NCI-H2227 (cell line): ENCODE results near the gene ADPRHL1.
"Not testable (repeated sequence)": the region's sequence is repeated elsewhere in the genome, so short reads cannot be mapped to it uniquely, and the experiment has no call there.

ENCODE experiments used
- DNase-seq: peaks from one replicate; lab custom pipeline; 2025; ENCODE audit not compliant: unreplicated experiment; lab: John Stamatoyannopoulos, UW

ADPRHL1 gene

DNA sequence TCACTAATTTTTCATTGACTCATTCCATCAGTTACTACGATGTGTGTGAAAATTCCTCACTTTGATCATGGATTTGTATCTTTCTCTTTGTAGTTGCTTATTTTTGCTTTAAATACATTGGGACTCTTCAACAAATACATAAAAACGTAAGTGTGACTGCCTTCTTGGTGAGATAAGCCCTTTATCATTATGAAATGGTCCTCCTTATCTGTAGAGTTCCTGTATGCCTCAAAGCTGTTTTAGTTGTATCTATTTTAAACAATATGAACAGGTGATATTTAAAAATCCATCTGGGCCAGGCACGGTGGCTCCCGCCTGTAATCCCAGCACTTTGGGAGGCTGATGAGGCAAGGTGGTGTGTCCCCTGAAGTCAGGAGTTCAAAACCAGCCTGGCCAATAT lies 25.9 kb upstream of the ADPRHL1 start:
- no peak for DNase-seq

DNA sequence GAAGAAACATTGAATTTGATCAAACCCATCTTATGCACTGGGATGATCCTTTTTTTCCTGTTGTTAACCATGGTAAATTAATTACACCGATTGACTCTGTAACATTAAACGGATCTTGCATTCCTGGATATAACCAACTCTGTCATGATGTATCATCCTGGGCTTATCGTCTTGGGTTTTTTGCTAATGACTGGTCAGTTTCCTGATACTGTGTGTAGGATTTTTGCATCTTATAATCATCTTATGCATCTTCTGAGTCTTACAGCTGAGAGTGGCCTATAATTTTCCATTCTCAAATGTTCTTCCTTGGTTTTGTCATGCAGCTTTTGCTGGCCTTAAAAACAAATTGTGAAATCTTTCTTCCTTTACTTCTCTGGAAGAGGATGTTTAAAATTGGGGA lies 24.4 kb upstream of the ADPRHL1 start:
- no peak for DNase-seq

DNA sequence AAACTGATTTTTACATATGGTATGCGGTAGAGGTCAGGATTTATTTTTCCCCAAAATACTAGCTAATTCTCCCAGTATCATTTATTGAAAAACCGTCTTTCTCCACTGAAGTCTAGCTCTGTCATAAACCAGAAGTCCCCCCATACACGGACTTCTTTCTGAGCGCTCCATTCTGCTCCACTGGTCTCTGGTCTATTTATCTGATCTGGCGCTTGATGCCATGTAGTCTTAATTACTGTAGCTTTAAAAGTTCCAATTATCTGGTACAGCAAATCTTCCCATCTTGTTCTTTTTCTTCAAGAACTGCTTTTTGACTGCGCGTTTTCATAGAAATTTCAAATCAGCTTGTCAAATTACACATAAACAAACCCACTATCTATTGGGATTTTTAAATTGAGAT lies 23.5 kb upstream of the ADPRHL1 start:
- DNase-seq: no peak

DNA sequence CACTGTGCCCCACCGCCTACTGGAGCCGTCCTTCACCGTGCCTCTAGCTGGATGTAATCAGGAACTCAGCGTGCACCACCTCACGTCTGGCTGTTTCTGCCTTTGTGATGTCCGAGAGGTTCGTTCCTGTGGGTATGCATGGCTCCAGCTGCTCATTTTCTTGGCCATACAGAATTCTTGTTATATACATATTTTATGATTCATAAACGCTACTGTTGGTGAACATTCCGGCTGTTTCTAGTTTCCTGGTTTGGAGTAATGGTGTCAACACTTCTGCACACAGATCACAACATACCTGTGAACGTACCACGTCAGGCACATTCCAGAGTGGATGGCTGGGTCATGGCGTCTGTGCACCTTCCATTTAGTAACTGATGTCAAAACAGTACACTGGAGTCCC lies 22.6 kb upstream of the ADPRHL1 start:
- no peak for DNase-seq

DNA sequence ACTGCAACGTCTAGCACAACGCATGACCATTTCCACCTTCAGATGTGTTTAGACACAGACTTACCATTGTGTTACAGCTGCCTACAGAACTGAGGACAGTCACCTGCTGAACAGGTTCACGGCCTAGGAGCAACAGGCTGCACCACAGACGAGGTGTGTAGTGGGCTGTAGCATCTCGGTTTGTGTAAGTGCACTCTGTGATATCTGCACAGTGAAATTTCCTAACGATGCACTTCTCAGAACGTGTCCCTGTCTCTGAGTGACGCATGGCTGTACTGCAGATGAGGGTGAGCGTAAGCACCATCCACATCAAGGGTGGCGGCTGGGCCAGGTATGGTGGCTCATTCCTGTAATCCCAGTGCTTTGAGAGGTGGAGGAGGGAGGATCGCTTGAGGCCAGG lies 22.0 kb upstream of the ADPRHL1 start:
- DNase-seq: no peak

DNA sequence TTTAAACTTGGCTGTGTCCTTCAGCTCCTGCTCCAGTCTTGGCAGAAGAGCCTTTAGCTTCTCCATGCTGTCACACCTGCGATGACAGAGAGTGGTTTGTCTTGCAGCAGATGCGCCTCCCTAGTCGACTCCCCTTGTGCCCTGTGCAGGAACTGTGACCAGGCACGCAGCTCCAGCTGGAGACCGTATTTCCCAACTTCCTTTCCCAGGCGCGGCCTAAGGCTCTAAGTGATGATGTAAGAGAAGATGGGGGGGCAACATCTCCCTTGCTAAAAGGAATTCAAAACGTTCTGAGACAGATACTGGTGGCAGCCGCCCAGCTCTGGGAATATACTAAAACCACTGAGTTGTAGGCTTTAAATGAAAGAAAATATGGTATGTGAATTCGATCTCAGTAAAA lies 20.9 kb upstream of the ADPRHL1 start:
- DNase-seq: no peak

DNA sequence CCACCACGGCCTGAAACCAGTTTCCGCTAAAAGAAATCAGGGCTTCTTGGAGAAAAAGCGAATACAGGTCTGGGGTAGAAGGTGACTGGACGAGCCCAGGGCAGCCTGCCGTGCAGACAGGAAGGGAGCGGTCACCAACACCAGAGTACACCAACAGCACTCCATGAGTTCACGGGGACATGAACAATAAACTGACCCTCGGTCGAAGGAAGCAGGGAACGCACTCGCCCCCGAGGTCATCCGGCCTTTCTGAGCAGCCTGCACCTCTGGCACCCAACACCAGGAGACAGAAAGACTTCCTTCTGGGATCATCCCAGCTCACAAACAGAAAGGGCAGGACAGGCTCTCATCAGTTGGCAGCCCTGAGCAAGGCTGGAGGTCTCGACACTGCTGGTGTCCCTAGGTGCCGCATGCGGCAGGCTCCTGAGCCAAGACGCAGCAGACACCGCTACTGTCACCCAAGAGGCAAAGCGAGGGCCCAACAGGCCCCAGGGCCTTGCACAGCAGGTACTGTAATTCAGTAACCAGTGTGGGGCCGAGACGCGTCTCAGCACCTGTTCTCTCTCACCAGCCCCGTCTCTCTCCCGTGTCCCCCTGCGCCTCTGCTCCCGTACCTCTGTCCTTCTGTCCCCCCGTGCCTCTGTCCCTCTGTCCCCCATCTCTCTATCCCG lies 19.2 kb upstream of the ADPRHL1 start:
- no peak for DNase-seq

DNA sequence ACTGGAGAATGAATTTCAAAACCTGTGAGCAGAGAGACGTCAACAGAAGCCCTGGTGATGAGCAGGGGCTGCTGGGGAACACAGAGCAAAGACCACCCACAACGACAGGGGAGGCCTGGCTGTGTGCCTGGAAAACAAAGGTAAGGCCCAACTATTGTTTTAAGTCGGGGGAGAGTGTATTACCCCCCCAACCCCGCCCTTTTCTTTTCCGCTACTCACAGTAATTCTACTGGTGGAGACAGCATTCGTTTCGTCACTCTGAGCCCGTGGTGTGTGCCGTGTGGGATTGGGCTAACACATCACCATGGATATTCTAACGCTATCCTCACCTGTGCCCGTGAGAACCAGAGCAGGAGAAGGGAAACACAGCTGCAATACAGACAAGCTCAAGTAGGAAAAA lies 18.6 kb upstream of the ADPRHL1 start:
- DNase-seq: no peak

DNA sequence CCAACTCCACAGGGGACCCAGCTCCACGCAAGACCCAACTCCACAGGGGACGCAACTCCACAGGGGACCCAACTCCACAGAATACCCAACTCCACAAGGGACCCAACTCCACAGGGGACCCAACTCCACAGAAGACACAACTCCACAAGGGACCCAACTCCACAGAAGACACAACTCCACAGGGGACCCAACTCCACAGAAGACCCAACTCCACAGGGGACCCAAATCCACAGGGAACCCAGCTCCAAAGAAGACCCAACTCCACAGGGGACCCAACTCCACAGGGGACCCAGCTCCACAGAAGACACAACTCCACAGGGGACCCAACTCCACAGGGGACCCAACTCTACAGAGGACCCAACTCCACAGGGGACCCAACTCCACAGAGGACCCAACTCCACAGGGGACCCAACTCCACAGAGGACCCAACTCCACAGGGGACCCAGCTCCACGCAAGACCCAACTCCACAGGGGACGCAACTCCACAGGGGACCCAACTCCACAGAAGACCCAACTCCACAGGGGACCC lies 17.4 kb upstream of the ADPRHL1 start:
- not testable (repeated sequence) for DNase-seq

DNA sequence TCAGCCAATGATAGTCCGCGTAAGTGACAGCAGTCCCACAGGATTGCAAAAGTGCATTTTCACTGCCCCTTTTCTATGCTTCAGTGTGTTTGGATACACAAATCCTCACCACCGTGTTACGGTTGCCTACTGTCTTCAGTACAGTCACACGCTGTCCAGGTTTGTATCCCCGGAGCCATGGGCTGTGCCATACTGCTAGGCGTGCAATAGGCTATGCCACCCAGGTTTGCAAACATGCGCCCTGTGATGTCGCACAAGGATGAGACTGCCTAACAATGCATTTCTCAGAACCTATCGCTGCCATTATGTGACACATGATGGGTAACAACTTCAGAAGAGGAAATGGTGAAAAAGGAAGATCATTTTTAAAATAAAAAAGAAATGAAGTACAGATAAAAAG lies 16.8 kb upstream of the ADPRHL1 start:
- DNase-seq: no peak

DNA sequence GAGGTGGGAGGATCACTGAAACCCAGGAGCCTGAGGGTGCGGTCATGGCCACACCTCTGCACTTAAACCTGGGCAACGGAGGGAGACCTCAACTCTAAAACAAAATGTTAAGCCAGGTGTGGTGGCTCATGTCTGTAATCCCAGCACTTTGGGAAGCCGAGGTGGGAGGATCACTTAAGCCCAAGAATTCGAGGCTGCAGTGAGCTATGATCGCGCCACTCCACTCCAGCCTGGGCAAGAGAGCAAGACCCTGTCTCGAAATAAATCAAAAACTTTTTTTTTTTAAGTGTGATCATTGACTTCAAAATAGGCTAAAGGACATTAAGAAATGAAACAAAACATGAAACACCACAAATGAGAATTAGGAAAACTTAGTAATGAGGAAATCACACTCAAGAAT lies 16.3 kb upstream of the ADPRHL1 start:
- DNase-seq: no peak

DNA sequence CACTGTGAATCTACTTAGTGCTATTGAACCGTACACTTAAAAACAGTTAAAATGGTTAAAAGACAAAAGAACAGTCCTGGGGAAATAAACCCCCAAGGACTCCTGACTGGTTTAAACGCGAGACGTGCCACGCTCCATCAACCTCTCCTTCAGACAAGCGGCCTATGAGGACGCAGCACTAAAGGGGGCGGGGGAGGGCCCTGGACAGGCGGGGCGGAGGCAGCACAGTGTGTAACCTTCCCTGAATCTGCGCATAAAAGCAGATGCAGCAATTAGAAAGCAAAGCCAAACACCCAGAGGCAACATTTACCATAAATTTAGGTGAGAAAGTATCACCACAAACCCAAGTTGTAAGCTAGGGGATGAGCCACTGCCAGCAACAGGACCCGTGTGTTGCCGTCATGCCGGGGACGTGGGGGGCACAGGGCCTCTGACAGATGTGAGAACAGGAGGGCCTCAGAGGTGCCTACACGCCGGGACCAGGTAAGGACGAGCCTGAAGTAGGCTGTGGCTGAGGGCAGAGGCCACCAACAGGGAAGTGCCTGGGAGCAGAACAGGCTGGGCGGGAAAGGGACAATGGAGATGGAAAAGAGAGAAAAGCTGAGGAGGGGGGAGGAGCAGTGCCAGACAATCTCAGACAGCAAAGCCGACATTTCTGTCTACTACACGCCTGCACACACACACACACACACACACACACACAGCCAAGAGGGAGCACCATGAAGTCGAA lies 15.3 kb upstream of the ADPRHL1 start:
- peak; percentile 58 for DNase-seq

DNA sequence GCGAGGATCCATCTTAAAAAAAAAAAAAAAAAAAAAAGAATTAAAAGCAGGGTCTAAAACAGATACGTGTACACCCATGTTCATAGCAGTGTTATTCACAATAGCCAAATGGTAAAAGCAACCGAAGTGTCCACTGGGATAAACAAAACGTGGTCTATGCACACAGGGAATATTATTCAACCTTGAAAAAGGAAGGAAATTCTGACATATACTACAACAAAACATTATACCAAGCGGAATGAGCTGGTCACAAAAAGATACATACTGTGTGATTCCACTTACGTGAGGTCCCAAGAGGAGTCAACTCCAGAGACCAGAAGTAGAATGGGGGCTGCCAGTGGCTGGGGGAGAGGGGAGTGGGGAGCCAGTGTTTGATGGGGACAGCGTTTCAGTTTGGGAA lies 14.7 kb upstream of the ADPRHL1 start:
- no peak for DNase-seq

DNA sequence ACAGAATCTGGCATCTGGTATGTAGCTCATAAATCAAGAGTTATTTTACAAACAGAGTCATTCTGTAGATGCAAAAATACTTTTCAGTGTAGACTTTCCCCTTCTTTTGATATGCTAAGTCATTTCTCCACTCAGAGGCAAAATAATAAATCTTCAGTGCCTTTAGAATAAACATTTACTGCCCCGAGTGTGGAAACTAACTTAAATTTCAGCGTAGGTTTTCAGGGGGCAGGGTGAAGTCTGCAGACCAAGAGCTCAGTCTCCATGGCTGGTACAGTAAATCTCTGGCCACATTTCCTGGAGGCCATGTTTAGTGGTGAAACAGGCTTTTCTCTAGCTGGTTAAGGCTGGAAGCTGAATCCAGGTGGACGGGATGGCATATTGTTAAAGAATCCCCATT lies 13.1 kb upstream of the ADPRHL1 start:
- no peak for DNase-seq

DNA sequence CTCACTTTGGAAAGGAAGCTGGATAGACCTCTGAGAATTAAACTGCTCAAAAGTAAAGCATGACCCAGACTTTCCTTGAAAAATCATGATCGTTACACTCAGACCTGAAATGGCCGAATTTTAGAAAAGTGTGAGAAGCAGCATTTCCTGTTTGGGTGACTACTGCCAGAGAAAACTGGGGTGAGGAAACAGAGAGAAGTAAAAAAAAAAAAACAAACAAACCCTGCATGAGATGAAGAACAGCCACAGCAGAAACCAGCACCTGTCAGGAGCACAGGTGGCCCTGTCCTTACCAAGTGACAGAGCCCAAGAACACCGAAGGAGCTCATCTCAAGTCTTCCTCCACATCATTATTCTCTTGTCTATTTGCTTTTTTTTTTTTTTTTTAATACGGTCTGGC lies 12.0 kb upstream of the ADPRHL1 start:
- no peak for DNase-seq

DNA sequence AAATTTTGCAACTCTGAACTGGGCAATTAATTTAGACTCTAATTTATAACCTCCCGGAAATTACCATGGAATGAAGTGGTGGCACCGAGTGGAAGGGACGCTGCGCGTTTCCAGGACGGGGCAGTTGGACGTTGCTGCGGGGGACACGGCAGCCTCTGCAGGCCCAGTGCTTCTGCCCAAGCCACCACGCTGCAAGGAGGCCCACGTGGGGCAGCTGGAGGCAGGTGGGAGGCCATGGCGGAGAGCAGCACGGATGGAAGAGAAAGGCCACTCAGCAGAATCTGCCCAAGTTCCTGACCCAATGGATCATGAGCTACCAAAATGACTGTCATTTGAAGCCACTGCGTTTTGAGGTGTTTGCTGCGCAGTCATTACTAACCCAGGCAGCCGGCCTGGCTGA lies 11.2 kb upstream of the ADPRHL1 start:
- DNase-seq: no peak

DNA sequence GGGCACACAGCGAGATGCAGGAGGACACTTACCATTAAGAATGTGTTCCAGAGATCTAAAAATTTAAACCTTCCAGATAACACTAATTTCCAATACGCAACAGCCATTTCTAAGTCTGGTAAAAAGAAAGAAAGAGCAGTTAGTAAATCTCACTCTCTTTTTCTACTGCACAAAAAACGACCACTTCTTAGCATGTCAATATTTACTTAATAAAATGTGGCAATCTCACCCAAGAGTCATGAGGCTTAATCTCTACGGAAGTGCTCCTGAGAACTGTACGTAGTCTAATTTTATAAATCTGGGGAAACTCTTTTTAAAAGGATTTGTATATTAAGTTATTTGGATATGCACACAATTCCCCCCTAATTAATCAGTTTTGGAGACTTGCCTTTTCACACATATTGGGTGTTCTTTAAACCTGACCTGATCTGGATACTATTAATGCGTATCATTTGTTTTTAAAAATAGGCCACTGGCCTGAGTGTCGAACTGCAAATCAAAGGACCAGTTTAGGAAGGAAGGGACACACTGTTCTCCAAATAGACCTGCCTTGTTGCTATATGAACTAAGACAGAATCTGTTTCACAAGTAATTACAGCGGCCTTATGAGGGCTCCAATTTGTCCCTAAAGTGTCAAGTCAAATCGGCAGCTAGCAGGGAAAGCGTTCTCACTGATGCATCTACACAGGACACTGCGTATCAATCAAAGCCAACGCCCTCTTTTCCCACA lies 7.9 kb upstream of the ADPRHL1 start:
- no peak for DNase-seq

DNA sequence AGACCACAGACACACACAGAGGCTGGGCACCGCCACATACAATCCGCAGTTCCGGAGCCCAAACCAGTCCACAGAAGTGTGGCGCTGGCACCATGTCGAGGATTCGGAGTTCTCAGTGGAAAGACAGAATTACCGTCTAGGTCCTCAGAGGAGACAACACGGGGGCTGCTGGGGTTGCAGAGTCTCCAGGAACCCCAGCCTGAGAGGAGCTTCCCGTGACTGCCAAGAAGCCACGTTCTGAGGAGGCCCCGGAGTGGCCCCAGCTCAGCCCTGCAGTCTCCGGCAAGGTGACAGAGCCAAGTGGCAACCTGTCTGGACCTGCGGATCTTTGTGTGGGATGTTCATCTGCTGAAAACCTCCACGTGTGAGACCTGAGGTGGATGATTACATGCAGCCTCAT lies 7.3 kb upstream of the ADPRHL1 start:
- no peak for DNase-seq

DNA sequence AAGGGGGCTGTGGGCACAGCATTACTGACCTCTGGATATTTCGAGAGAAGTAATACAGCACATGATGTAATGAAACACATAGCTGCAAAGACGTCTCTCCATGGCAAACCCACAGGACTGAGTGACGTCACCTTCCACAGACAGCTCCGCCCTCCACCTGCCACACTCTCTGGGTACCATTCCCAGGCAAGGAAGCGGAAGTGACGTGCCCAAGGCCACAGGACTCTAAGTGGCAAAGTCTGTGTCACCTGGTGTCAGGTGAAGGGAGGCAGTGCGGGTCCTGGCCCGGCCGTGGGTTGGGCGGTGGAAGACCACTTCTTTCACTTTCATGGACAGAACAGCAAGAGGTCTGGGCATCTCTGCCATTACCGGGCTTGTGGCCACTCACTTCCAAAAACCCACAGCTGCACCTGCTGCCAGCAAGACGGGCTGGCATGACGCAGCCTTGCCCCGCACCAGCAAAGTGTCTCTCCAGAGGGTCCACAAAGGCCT lies 6.8 kb upstream of the ADPRHL1 start:
- no peak for DNase-seq

DNA sequence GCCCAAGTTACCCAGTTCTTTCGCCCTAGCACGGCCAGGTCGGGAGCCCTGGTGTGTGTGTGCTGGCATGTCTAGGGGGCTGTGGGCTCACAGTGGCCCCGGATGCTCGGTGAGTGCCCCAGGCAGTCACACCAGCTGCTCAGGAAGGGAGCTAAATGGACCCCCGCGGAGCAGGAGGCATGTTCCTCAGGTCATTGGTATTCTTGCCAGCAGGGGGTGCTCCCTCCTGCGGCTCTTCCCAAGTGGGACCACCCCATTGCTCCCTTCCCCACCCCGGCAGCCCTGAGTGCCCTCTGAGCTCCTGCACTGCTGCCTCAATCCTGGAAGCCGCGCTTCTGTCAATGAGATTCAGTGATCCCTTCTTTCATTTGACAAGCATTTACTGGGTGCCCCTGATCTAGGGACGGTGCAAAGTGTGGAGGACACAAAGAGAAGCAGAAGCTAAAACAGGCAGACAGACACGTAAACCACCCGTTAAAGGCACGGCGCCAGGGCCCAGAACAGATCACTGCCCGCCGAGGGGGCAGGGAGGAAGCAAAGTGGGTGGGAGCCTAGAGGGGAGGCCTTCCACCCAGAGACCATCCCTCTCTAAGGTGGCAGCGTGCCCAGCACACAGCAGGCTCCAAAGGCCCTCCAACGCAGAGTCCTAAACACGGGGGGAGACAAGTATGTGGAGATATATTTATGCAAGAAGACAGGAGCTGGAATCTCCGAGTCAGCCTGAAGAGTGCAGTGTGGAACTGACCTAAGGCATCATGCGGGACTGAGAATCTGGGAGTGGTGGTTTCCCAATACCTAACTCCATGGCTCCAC lies 5.2 kb upstream of the ADPRHL1 start:
- no peak for DNase-seq

DNA sequence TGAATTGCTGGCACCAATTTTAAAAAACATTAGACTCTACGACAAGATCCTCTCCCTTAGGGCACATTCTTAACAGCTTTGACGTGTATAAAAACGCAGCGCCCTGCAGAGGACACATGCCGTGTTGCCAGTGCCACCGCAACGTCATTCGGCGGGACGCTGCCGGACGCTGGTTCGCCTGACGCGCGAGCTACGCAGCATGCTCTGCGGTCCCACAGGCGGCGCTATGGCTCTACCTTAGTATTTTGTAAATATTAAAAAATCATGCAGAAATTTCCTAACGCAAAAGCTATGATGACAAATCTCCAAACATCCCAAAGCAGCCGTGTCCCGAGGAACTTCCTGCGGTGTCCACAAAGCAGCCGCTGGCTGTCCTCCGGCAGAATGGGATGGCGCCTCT lies 4.2 kb upstream of the ADPRHL1 start:
- no peak for DNase-seq
